GM18951 (cell line): ENCODE measurements around the gene ORM1.

Source experiments
- POLR2A ChIP-seq: IDR thresholded peaks from 4 replicates; pipeline ENCODE4 v1.6.1; 2011; ENCODE audit warnings: mild to moderate bottlenecking; ENCODE audit not compliant: insufficient read length, insufficient read depth; ENCODE audit errors: extremely low read depth
- in situ Hi-C: fragments of 300-500 bp; cut with MboI; formaldehyde crosslinking; loops from one replicate; pipeline ENCODE4 v1.12.0; 2022; ENCODE audit warnings: low sequenced_read_pairs, mixed read lengths, inconsistent platforms; ENCODE audit not compliant: unreplicated experiment

ORM1 gene

DNA sequence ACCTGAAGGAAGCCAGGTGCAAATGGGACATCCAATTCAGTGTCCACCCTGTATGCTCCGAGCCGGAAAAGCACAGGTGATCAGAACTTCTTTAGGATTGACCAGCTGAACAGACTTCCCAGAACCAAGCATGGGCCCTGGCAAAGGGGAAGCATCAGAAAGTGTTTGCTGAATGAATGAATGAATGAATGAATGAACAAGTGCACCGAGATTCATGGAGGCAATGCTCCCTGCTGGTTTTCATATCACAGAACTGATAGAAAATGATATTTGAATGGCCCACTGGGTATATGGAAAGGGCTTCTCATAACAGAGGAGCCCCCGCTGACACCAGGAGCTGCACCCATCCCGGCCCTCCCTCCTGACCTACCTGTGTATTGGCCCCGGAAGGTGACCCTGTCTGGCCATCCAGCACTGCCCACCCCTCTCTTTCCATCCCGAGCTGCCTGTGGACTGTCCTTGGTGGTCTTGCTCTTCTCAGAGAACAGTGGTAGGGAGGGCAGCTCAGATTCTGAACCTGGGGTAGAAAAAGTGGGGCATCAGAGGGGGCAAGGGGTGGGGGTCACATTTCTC lies 22.7 kb downstream of the ORM1 start:
- in situ Hi-C loops, result no loop called here
- no peak for TF ChIP-seq POLR2A

DNA sequence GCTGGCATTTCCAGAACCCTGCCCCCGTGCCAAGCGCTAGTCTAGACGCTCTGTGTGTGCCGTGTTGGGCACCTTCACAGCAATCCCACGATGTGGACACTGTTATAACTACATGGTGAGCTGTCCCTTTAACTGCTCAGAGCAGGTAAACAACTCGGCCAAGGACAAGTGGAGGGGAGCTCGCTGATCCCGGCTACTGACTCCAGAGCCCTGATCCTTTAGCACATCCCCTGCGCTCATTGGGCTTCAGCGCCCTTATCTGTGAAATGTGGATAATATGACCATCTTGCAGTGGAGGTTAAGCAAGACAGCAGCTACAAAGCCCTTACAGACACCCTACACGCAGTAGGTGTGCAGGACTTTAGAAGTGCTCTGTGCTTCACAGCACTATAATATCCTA lies 23.2 kb downstream of the ORM1 start:
- in situ Hi-C loops, result no loop called here

DNA sequence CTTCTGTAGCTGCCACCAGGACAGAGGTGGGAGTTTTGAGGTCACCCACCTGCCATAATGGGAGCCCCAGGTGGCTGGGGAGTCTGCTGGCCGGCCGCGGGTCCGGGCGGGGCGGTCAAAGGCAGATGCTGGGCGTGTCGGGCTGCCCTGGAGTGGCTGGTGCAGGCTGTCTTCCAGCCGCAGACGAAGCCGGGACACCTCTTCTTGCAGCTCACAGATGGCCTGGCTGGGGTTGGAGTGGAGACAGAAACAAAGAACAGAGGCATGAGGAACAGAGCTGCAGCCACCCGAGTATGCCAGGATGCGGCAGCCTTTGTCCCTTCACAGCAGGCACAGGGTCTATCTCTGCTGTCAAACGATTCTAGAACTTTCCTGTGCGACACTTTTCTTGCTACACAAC lies 24.8 kb downstream of the ORM1 start:
- no peak for TF ChIP-seq POLR2A
- in situ Hi-C loops, result no loop called here

More for the DNA sequence above, 23.2 kb downstream of the ORM1 start:
- no peak for TF ChIP-seq POLR2A

DNA sequence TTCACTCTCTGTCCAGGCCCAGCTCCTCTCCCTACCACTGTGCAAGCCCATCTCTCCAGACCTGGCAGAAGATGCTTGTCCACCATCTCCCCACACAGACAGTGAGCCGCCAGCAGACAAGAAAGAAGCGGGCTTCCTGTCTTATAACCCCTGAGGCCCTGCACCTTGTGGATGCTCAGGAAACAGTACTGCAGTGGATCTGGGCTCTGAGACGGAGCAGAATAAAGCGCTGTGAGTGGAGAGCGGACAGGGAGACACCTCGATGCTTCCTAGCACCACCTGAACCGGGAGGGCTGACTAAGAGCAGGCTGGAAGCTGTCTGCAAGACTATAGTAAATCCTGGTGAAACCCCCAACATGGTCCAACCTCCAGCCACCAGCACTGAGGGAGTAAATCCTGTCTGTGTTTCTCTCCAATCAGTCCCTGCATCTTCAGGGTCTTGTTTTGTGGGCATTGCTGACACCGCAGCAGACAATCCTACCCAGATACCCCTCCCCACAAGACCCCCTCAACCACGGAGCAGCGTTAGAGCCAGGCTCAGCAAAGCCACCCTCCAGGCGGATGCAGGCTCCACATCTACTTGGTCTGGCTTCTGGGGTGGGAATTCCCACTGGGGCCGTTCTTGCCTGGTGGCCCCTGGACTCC lies 25.5 kb downstream of the ORM1 start:
- in situ Hi-C loops, result no loop called here
- no peak for TF ChIP-seq POLR2A

DNA sequence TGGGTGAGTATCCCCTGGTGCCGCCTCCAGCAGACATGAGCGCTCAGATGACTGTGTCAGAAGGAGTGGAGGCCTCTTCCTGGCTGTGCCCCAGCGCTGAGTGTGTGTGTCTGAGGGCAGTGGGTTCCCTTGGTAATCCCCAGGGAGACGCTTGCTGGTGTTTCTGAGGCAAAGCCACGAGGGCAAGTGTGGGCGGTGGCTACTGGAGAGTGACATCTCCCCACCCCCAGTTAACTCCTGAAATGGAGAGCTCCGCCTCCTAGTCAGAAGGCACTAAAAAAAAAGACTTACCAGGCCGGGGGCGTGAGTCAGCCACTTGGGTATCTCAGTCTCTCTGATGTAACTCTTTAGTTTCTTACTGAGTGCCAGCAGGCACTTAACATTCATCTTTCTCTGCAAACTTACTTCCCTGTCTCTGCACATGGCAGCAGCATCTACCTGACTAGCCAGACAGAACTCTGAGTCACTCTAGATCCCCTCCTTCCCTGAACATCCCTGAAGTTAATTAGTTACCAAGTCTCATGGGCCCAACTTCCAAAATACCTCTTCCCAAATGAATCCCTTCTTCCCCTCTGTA lies 26.1 kb downstream of the ORM1 start:
- TF ChIP-seq POLR2A, result peak; percentile 21
- in situ Hi-C loops, result no loop called here

DNA sequence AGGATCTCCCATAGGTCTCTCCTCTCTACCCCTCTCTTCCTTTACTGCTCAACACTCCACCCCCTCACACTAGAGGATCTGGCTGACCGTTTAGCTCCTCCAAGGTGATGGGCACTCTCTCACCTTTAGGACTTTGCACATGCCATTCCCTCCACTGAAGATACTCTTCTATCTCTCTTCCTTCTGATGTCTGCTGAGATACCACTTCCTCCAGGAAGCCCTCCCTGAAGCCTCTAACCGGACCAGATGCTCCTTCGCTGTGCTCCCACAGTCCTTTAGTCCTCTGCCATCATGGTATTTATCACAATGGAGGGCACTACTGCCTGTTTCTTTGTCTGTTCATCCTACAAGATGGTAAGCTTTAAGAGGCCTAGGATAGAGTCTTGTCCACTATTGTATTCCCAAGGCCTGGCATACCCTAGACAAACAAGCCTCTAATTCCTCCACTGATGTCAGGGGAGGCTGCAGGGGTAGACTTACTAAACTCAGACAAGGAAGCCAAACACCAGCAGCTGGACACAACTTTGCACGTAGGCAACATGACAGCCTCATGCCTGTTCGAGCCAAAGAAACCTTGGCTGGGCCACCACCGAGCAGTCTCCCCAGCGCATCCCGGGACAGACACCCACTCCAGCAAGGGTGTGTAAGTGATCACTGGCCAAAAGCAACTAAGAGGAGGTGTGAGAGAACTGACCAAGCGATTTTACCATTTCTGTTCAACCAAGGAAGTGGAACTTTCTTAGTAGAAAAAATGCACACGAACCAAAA lies 27.0 kb downstream of the ORM1 start:
- TF ChIP-seq POLR2A, result no peak
- in situ Hi-C loops, result no loop called here

DNA sequence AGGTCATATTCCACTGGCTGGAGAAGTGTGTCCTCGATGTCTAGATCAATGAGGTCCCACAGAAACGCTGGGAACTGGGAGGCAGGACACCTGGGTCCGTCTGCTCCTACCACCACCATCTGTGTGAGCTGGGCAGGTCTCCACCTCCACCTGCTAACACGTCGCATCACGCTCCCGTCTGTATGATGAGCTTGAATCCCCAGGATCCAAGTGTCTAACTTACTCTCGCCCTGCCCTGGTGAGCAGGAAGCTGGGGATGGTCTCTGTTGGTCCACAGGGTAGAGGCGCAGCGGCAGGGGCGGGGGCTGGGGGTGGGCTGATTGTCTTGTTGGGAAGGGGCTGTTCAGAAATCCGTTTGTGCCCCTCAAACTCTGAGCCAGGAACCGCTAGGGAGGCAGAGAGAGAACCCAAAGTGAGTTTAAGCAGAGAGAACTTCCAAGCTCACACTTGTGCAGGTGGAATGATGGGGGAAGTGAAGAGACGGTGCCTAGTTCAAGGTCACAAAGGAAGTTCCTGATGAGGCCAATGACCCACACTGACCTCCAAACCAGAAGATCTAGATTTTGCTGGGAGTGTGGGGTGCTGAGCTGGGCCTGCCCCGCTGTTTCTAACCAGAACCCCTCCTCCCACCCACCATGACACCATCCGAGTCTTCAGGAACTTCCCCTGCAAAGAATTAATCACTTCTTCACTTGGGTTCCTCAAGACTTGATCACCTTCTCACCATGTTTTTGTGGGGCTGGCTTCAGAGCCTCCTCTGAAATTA lies 27.9 kb downstream of the ORM1 start:
- no peak for TF ChIP-seq POLR2A
- in situ Hi-C loops, result no loop called here

DNA sequence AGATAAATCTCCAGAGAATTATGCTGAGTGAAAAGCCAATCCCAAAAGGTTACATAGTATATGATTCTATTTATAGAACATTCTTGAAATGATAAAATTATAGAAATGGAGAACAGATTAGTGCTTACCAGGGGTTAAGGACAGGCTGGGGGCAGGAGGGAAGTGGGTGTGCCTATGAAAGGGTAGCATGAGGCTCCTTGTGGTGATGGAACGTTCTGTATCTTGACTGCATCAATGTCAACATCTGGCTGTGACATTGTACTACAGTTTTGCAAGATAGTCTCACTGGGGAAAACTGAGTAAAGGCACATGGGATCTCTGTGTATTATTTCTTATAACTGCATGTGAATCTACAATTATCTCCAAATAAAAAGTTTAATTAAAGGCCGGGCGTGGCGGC lies 29.0 kb downstream of the ORM1 start:
- in situ Hi-C loops, result no loop called here

DNA sequence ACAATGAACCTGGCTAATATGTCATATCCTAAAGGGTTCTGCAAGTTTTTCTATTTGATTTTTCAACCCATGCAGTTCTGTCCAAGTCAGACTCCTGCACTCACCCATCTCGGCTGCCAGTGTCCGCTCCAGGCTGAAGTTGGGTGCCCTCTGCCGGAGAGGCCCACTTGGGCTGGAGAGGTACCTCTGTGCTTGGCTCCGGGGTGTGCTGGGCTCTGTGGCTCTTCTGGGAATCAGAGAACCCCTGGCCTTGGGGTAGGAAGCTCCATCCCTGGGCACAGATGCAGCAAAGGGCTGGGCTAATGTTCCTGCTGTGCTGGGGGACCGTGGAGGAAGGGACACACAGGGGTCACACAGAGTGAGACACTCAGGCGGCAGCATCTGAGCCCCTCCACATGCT lies 32.9 kb downstream of the ORM1 start:
- TF ChIP-seq POLR2A, result no peak
- in situ Hi-C loops, result no loop called here

More for the DNA sequence above, 29.0 kb downstream of the ORM1 start:
- TF ChIP-seq POLR2A, result no peak

DNA sequence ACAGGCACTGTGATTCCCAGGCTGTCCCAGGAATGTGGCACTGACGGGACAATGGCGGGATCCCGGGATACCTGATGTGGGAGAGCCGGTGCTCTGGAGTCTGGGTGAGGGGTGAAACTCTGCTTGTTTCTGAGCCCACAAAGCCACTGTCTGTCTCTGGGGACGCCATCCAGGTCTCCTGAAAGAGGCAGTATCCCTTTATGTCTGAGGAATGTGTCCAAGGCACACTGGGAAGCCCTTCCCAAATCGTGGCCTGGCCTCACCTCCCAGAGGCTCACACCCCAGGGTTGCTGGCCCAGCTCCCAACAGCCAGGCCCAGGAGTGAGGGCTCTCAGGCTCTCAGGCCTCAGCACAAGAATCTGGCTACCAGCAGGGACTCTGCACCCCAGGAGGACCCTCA lies 33.9 kb downstream of the ORM1 start:
- TF ChIP-seq POLR2A, result no peak
- in situ Hi-C loops, result no loop called here

DNA sequence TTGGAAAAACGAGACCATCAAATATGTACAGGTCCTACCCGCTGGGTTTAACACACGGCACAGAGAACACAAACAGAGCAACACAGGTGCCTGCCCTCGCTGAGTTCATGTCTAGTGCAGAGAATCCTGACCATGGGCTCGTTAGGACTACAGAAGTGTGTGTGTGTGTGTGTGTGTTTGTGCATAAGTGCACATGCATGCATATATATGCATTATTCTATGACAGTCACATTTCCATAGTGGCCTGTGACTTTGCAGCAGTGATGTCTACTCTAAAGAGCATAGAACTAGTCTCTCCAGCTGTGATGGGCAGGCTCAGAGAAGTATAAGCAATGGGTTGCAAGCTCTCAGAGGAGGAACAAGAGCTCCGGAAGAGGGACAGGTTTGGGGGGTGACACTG lies 34.5 kb downstream of the ORM1 start:
- TF ChIP-seq POLR2A, result no peak
- in situ Hi-C loops, result no loop called here

DNA sequence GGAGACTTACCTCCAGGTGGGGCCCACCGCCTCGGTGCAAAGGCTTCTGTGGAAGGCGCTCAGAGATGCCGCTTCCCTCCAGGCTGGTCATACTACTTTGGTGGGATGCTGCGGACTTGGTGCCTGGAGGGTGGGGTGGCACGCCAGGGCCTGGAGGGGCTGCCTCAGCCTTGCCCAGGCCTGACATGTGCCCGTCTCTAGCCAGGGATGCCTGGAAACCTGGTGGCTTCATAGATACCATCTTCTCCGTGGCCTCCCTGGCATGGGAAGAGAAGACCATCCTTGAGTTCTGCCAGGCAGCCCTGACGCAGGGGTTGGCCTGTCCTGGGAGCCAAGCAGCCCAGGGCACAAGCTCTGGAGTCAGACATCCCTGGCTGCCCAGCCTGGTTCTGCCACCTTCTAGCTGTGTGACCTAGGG lies 35.0 kb downstream of the ORM1 start:
- in situ Hi-C loops, result no loop called here

DNA sequence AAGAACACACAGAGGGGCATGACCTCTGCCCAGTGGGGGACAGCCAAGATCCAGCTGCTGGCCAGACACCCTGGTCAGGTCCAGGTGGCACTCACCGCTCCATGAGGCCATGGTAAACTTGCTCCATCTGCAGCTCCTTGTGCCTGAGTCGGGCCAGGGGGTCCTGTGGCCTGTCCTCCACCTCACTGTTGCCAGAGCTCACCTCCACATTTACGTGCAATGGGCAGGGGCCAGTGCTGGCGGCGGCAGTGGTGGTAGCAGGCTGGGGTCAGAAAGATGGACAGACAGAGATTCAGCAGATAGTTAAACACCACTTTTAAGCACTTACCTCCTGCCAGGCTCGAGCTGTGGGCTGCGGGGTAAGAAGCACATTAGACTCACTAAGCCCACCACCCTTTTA lies 36.9 kb downstream of the ORM1 start:
- no peak for TF ChIP-seq POLR2A
- in situ Hi-C loops, result no loop called here

More for the DNA sequence above, 35.0 kb downstream of the ORM1 start:
- no peak for TF ChIP-seq POLR2A
